CD14-positive monocyte (primary cell): Measurements from ENCODE around the gene NRN1L. TPM values are rescaled to one million over a fixed set of nuclear protein-coding genes. Genes with fewer than 3 reads are reported as not detected.

Experiments
- DNase-seq, 3 donors: peaks; one replicate each; pipeline ENCODE4 v3.0.0-alpha.2; 2011 to 2022
- H2AFZ ChIP-seq: 2 replicates; pipeline ENCODE4 v1.6.0; 2012; ENCODE audit warnings: mild to moderate bottlenecking, low read depth, low read length, inconsistent platforms; ENCODE audit not compliant: insufficient read depth, poor library complexity, severe bottlenecking
- H3K27ac ChIP-seq, 2 donors: 1 replicate in 1 of 2; 2 replicates in 1 of 2; pipeline ENCODE4 v1.5.1; 2012 to 2013; ENCODE audit warnings: low read length in 2 of 2, control low read depth in 1 of 2, inconsistent platforms in 1 of 2, low read depth in 1 of 2, mild to moderate bottlenecking in 1 of 2
- H3K27me3 ChIP-seq, 2 donors: one replicate each; pipeline versions ENCODE4 v1.6.0 to v1.6.1; 2011 to 2013; ENCODE audit warnings: low read length in 2 of 2; ENCODE audit not compliant: control insufficient read depth in 2 of 2, insufficient read depth in 2 of 2
- H3K36me3 ChIP-seq, 2 donors: replicated peaks in 1 of 2; 1 replicate in 1 of 2; 2 replicates in 1 of 2; pipeline versions ENCODE4 v1.5.1 to v1.6.1; 2012 to 2013; ENCODE audit warnings: low read length in 2 of 2, control low read depth in 1 of 2, inconsistent platforms in 1 of 2, mild to moderate bottlenecking in 1 of 2; ENCODE audit not compliant: insufficient read depth in 2 of 2, control insufficient read depth in 1 of 2
- H3K4me1 ChIP-seq, 2 donors: 1 replicate in 1 of 2; 2 replicates in 1 of 2; pipeline versions ENCODE4 v1.5.1 to v1.6.1; 2012 to 2013; ENCODE audit warnings: low read length in 2 of 2, control low read depth in 1 of 2, inconsistent platforms in 1 of 2, mild to moderate bottlenecking in 1 of 2, moderate library complexity in 1 of 2; ENCODE audit not compliant: insufficient read depth in 2 of 2, control insufficient read depth in 1 of 2
- H3K4me2 ChIP-seq: replicated peaks from 2 replicates; pipeline ENCODE3; 2012; ENCODE audit warnings: low read length, moderate library complexity, mild to moderate bottlenecking; ENCODE audit not compliant: poor library complexity, severe bottlenecking; ENCODE audit errors: extremely low read depth
- H3K4me3 ChIP-seq, 3 experiments: fragments of 200-600 bp in 1 of 3; sonication (generic) in 1 of 3; replicated peaks in 1 of 3; 1 replicate in 2 of 3; 2 replicates in 1 of 3; pipeline ENCODE4 v1.5.1; 2011 to 2013; ENCODE audit warnings: low read length in 3 of 3, mild to moderate bottlenecking in 3 of 3, control low read depth in 2 of 3, low read depth in 2 of 3, inconsistent platforms in 1 of 3, moderate library complexity in 1 of 3
- H3K79me2 ChIP-seq: 2 replicates; pipeline ENCODE4 v1.6.0; 2012; ENCODE audit warnings: mild to moderate bottlenecking, control low read depth, inconsistent platforms, low read length, moderate library complexity; ENCODE audit not compliant: insufficient read depth
- H3K9ac ChIP-seq: 2 replicates; pipeline ENCODE4 v1.6.0; 2017; ENCODE audit warnings: low read length, mild to moderate bottlenecking; ENCODE audit not compliant: insufficient read depth, poor library complexity, severe bottlenecking
- H3K9me3 ChIP-seq, 2 donors: replicated peaks in 1 of 2; 1 replicate in 1 of 2; 2 replicates in 1 of 2; pipeline versions ENCODE4 v1.5.1 to v1.6.1; 2012 to 2013; ENCODE audit warnings: low read length in 2 of 2, control low read depth in 1 of 2; ENCODE audit not compliant: control insufficient read depth in 1 of 2, insufficient read depth in 1 of 2
- H4K20me1 ChIP-seq: 2 replicates; pipeline ENCODE4 v1.6.0; 2012; ENCODE audit warnings: mild to moderate bottlenecking, low read length, control low read depth, moderate library complexity; ENCODE audit not compliant: insufficient read depth
- H3K27ac Mint-ChIP-seq, 7 donors: one replicate each; pipeline ENCODE4 v1.8.0; 2020; ENCODE audit warnings: mild to moderate bottlenecking in 7 of 7, mixed read lengths in 7 of 7, moderate library complexity in 6 of 7, inconsistent platforms in 2 of 7
- H3K27me3 Mint-ChIP-seq, 3 donors: one replicate each; pipeline ENCODE4 v1.8.0; 2021 to 2022; ENCODE audit warnings: low read depth in 3 of 3, mild to moderate bottlenecking in 3 of 3, mixed read lengths in 3 of 3, moderate library complexity in 3 of 3, inconsistent platforms in 1 of 3
- H3K36me3 Mint-ChIP-seq, 2 donors: one replicate each; pipeline ENCODE4 v1.8.0; 2020; ENCODE audit warnings: mixed read lengths in 2 of 2, inconsistent platforms in 1 of 2, mild to moderate bottlenecking in 1 of 2
- H3K4me1 Mint-ChIP-seq: one replicate; pipeline ENCODE4 v1.8.0; 2020; ENCODE audit warnings: mild to moderate bottlenecking, mixed read lengths
- H3K4me3 Mint-ChIP-seq, 2 donors: one replicate each; pipeline ENCODE4 v1.8.0; 2020; ENCODE audit warnings: mild to moderate bottlenecking in 2 of 2, mixed read lengths in 2 of 2, moderate library complexity in 1 of 2
- H3K9me3 Mint-ChIP-seq, 7 donors: one replicate each; pipeline ENCODE4 v1.8.0; 2020 to 2022; ENCODE audit warnings: mixed read lengths in 7 of 7, mild to moderate bottlenecking in 6 of 7, moderate library complexity in 6 of 7, inconsistent platforms in 2 of 7
- WGBS: methylation state at CpG from one replicate; pipeline ENCODE4 v1.1.5; 2013; ENCODE audit warnings: missing lambda C conversion rate; ENCODE audit not compliant: insufficient coverage; 5-methylcytosine and 5-hydroxymethylcytosine counted together
- intact Hi-C, 2 donors: fragments of 100-400 bp; cut with micrococcal nuclease; formaldehyde crosslinking; loops; one replicate each; pipeline versions ENCODE4 v1.15.0 to v1.15.1; 2023
- polyA plus RNA-seq, 3 donors: library from polyadenylated mRNA; depleted of rRNA in 1 of 3; unstranded in 2 of 3; stranded (reverse) in 1 of 3; fragments of 300-500 nt in 2 of 3; fragments of >200 nt in 1 of 3; fragmentation: Illumina TruSeq in 2 of 3; gene quantifications; 1 replicate in 2 of 3; 2 replicates in 1 of 3; pipeline ENCODE4 v1.2.3, GENCODE V29; 2012 to 2021
- TF ChIP-seq, protein P1 (sequence below): fragments of 200-600 bp; IDR thresholded peaks from one replicate; pipeline ENCODE4 v1.8.0; 2022; ENCODE audit warnings: antibody characterized with exemption, mild to moderate bottlenecking

Gene NRN1L
- polyA plus RNA-seq, 3 donors, result 0.50 to 3.6 TPM; not detected in 1

DNA sequence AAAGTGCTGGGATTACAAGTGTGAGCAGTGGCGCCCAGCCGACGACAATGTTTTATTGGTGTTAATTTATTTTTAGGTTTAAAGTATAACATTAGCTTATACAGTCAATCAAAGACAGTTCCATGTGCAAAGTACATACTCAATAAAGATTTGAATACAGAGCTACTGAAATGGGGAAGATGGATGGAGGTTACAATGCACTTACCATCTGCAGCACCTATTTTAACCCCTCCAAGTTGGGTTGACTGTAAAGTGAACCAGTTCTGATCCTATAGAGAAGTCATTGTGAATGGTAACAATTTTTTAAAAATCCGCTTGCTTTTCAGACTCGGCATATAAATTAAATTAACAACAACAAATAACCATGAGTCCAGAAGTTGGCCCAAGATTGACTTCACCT lies 7.7 kb downstream of the NRN1L start:
- intact Hi-C loops, result loop anchor here in 1 of 2 donors (5.0 kb wide), 3 partner anchors 45 to 330 kb away; partner anchors contain the start of genes CTCF, PSMB10, RANBP10 and TSNAXIP1
- Histone ChIP-seq H4K20me1 (peaks cover 14% of the 10 kb centered on the region), H3K79me2 (peaks cover 42% of the 10 kb centered on the region), H3K9ac (peak overlapping the region; percentile 99), H3K9me3 (no peaks in the 10 kb centered on the region), H3K4me3 (peak overlapping the region; percentile 33 to 90 (median 58)), H3K27me3 (no peaks in the 10 kb centered on the region), H3K27ac (peak overlapping the region in 1 of 2 donors; percentile 97), H2AFZ (peak overlapping the region; percentile 61), H3K4me1 (peaks cover 18 to 21% of the 10 kb centered on the region in 2 donors), H3K4me2 (peak overlapping the region; percentile 91), H3K36me3 (no peaks in the 10 kb centered on the region)
- TF ChIP-seq, protein P1, sequence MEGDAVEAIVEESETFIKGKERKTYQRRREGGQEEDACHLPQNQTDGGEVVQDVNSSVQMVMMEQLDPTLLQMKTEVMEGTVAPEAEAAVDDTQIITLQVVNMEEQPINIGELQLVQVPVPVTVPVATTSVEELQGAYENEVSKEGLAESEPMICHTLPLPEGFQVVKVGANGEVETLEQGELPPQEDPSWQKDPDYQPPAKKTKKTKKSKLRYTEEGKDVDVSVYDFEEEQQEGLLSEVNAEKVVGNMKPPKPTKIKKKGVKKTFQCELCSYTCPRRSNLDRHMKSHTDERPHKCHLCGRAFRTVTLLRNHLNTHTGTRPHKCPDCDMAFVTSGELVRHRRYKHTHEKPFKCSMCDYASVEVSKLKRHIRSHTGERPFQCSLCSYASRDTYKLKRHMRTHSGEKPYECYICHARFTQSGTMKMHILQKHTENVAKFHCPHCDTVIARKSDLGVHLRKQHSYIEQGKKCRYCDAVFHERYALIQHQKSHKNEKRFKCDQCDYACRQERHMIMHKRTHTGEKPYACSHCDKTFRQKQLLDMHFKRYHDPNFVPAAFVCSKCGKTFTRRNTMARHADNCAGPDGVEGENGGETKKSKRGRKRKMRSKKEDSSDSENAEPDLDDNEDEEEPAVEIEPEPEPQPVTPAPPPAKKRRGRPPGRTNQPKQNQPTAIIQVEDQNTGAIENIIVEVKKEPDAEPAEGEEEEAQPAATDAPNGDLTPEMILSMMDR, result no peak
- no CpG with 5 or more reads among the region's 5 CpGs for WGBS
- H3K9me3 Mint-ChIP-seq, result no peaks in the 10 kb centered on the region
- peak overlapping the region; percentile 66 to 93 (median 88) for H3K27ac Mint-ChIP-seq
- peaks cover 3 to 12% of the 10 kb centered on the region in 2 donors for H3K36me3 Mint-ChIP-seq
- DNase-seq, result no peak
- peaks cover 24% of the 10 kb centered on the region for H3K4me1 Mint-ChIP-seq
- H3K4me3 Mint-ChIP-seq, result peak overlapping the region; percentile 79 to 84
- H3K27me3 Mint-ChIP-seq, result no peaks in the 10 kb centered on the region

DNA sequence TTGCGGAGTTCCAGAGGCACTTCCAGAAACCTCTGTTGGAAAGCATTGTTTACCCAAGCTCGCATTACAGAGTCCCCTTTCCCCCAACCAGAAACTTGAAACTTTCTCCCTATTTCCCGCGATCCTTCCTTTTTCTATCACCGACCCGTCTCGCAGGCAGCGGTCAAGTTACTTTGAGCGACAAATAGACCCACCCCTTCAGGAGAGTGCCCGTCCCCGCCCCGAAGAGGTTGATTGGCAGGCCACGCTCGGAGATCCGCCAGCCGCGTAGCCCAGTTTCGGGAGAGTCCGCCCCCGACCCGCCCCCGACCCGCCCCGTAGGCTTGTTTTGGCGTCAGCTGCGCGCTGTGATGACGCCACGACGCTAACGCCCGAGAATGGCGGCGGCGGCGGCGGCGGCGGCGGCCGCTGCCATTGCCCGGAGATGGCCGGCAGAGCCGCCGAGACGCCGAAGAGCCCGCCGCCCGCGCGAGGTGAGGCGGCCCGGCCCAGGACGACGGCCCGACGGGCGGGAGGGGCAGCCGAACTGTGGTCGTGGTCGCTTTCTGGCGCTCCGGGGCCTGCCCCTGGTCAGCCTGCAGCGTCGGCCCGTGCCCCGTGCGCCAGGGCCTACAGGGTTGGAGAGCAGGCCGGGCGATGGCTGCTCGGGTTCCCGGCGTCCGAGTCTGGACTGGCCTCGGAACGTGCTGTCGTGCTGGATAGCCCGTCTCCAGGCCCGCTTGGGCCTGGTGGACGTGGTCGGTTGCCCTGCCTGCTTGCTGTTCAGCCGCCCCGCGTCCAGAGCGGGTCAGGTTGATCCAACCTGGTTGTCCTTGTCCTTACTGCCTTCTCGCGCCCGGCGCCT lies 8.4 kb downstream of the NRN1L start, which contains the start of gene PSKH1:
Gene PSKH1, plus strand, starts transcription at position 356 of the 844 bp plus-strand sequence. CDS start 15,496 bp downstream, outside the sequence.
- H3K27ac Mint-ChIP-seq, result peak within 1 kb of the TSS; percentile 93 to 98 (median 95)
- peak within 1 kb of the TSS; percentile 89 to 97 for H3K27ac ChIP-seq
- H3K27me3 ChIP-seq, result no peaks in the 10 kb centered on the region
- peaks cover 5 to 15% of the 10 kb centered on the region in 2 donors for H3K36me3 Mint-ChIP-seq
- H3K9ac ChIP-seq, result peak within 1 kb of the TSS; percentile 99
- peak; percentile 92 to 94 (median 93) for DNase-seq
- no peaks in the 10 kb centered on the region for H3K27me3 Mint-ChIP-seq
- TF ChIP-seq, protein P1, result no peak
- peak within 1 kb of the TSS; percentile 58 to 91 (median 90) for H3K4me3 ChIP-seq
- H3K4me1 ChIP-seq, result peaks cover 18 to 21% of the 10 kb centered on the region in 2 donors
- peak within 1 kb of the TSS; percentile 91 for H2AFZ ChIP-seq
- no peaks in the 10 kb centered on the region for H3K36me3 ChIP-seq
- under 1% methylated on average over 88 of the region's 90 CpGs for WGBS
- H3K79me2 ChIP-seq, result peaks cover 50% of the 10 kb centered on the region
- H3K9me3 Mint-ChIP-seq, result no peaks in the 10 kb centered on the region
- peaks cover 21% of the 10 kb centered on the region for H4K20me1 ChIP-seq
- H3K9me3 ChIP-seq, result no peaks in the 10 kb centered on the region
- intact Hi-C loops, result loop anchor here in 1 of 2 donors (5.0 kb wide), 3 partner anchors 44 to 331 kb away; partner anchors contain the start of genes CTCF, PSMB10, RANBP10 and TSNAXIP1
- H3K4me1 Mint-ChIP-seq, result peaks cover 24% of the 10 kb centered on the region
- peak within 1 kb of the TSS; percentile 89 to 95 for H3K4me3 Mint-ChIP-seq
- H3K4me2 ChIP-seq, result peak within 1 kb of the TSS; percentile 91
